GM19035 (cell line): ENCODE data around the gene CTIF.

Experiments
- ATAC-seq: cut with Tn5 transposase; IDR thresholded peaks from one replicate; pipeline ENCODE4 v1.9.1; 2021; ENCODE audit not compliant: unreplicated experiment

CTIF gene

DNA sequence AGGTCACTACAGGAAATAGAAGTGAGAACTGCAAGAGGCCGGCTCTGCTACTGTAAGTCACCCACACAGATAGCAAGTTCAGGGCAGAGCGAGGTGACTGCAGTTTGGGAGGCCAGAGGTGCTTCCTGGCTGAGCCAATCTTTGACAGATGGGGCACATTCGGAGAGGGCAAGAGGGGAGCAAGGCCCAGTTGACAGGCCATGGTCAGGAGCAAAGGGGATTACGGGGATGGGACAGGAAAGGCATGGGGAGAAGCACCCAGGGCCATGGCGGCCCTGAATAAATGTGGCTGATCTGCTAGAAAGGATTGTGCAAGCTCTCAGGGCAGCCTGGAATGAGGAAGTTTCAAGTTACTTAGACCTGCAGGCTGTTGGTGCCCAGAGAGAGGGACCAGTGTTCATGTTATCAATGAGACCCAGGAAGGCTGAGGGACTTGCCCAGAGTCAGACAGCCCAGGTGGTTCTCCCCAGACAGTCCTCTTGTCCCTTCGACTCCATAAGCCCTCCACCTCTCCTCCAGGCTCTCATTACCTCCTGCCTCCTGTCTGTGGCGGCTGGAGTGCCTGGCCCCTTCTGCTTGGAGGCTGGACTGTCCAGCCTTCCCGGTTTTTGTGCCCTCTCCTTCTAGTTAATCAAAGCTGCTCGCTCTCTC is 123.3 kb downstream of the CTIF start:
- ATAC-seq, result no peak

DNA sequence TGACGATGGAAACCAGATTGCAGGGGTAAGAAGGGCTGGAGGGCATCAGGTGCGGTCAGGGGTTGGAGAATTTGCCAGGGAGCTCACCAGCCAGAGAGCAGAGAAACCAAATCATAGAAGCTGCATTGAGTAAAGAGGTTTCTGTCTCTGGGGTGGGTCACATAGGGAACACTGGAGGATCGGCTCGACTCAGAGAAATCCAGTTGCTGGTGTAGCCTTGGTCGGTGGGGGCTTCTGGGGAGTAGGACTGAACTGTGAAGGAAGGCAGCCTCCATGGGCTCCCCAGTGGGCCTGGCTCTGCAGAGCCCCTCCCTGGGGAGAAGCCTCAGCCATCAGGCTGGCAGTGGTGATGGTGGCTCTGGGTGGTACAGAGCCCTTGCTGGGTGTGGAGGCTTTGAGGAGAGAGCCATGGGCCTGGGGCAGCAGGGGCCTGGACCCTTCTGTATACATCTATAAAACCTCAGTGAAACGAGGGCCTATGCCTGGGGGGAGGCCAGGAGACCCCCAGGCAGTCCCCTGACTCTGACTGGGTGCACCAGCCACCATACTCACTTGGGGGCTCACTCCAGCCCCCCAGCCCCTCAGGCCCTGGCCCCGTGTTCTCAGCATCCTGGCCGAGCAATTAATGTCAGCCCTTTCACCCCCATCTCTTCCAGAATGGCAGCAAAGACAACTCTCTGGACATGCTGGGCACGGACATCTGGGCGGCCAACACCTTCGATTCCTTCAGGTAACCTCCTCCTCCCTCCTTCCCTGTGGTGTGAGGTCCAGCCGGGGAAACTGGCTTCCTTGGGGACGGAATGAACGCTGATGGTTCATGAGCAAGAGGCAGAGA is 124.5 kb downstream of the CTIF start:
- ATAC-seq, result no peak

DNA sequence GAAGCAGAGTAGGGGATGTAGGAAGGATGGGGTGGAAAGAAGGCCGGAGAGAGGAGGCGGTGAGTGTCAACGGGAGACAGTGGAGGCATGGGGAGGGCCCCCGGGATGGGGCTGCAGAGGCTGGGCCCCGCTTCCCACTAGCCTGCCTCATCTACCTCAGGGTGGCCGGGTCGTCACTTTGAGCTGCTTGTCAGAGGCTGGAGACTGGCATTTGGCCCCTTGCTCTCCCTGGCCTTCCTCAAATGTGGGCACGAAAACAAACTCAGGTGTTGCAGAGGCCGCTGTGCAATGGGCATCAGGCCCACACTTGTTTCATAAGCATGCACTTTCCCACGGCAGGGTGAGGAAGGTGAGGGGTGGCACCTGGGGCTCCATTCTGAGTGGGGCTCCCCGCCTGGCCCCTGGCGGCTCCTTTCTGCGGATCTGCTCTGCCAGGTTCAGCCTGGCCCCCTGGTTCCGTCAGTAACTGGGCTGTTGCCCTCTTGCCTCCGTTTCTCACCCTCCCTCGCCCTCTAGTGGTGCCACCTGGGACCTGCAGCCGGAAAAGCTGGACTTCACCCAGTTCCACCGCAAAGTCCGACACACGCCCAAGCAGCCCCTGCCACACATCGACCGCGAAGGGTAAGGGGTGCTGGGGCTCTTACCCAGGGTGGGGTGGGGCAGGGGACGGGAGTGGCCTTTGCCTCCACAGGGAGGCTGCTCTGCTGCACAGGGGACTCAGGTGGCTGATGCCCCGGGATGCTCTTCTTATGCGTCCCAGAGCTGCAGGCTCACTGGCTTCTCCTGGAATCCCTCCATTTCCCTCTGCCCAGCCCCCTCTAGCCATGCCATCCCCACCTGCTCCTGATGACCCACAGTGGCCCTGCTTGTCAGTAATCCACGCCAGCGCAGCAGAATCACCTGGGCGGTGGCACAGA is 125.4 kb downstream of the CTIF start:
- ATAC-seq, result no peak

- no peak for ATAC-seq
Observed at GRCh38 chr18:48665654-48666053, 126.8 kb downstream of the CTIF start.

DNA sequence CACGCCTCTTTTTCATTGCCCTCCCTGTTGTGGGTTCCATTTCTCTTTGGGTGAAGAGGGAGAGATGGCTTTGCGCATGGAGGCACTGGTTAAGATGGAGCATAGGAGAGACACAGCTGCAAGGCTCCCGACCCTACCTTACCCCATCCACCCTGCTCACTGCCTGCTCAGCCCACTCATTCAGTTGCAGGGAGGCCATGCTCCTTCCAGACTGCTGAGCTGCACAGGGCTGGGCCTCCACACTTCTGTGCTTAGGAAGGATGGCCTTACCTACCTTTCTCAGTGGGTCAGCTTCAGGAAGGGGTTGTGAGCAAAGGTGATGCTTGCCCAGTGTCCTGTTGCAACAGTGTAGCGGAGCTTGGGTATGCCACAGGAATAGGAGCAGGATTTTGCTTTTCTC is 127.8 kb downstream of the CTIF start:
- no peak for ATAC-seq

GRCh38 chr18:48667276-48668254 is 128.7 kb downstream of the CTIF start:
- no peak for ATAC-seq

GRCh38 chr18:48668466-48669179 is 129.8 kb downstream of the CTIF start:
- no peak for ATAC-seq

- no peak for ATAC-seq
Observed at GRCh38 chr18:48669180-48669675, 130.4 kb downstream of the CTIF start.

DNA sequence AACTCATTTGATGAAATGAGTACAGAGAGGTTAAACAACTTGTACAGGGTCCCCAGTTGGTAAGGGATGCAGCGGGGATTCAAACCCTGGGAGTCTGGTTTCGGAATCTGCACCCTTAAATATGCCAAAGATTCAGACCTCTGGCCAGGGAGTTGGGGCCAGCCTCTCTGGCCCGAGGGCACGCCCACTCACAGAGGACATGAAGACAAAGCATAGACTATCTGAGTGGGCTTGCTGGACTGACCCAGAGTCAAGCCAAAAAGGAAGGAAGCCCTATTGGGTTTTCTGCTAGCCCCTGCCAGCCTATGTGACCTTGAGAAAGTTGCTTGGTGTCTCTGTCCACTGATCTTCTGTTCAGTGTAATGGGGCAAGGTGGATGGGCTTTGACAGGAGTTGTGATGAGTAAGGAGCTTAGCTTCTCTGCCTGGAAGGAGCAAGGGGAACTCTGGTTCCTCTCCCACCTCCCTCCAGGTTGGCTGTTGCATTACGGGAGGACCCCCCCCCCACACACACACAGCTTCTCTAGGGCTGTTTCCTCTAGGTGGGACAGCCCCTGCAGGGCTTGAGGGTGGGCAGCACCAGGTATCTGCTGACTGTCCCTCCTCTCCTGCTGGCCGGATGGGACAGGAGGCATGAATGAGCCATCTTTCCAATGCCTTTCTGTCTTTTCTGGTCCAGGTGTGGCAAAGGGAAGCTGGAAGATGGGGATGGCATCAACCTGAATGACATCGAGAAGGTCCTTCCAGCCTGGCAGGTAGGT is 131.3 kb downstream of the CTIF start:
- no peak for ATAC-seq

DNA sequence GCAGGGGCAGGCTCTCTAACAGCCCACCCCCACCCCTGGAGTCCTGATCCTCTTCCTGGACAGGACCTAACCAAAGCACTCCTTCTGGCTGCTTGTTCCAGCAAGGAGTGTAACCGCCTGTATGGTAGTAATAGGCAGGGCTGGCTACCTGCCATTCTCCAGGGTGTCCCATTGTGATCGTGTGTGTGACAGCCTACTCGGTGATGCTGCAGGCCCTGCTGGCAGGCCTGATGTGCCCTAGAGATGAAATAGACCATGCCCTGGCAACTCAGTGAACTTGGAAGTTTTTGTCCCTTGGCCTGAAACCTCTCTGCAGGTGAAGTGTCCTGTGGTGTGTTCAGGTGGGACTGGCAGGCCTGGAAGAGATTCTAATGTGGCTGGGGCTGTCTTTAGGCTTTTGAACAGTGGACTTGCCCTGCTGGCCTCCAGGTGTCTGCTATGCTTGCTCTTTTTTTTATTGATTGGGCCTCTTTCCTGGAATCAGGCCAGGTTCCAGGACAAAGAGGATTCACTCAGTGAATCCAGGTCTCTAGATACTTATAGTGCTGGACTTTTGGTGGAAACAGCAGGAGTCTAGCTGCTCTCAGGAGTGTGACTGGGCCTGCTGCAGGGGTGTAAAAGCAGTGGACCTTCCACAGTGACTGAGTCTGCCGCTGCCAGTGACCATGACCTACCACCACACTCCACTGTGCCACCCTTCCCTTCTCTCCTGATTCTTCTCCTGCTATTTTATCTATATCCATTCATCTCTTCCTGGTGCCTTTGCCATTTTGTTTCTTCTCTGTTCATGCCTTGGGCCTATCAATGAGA is 132.1 kb downstream of the CTIF start:
- ATAC-seq, result no peak

- ATAC-seq, result no peak
Observed at GRCh38 chr18:48671561-48671945, 132.7 kb downstream of the CTIF start.

GRCh38 chr18:48672671-48673340 is 134.0 kb downstream of the CTIF start:
- ATAC-seq, result no peak

- ATAC-seq, result no peak
Observed at GRCh38 chr18:48673456-48673852, 134.6 kb downstream of the CTIF start.

GRCh38 chr18:48673853-48674721 is 135.3 kb downstream of the CTIF start:
- ATAC-seq, result no peak

DNA sequence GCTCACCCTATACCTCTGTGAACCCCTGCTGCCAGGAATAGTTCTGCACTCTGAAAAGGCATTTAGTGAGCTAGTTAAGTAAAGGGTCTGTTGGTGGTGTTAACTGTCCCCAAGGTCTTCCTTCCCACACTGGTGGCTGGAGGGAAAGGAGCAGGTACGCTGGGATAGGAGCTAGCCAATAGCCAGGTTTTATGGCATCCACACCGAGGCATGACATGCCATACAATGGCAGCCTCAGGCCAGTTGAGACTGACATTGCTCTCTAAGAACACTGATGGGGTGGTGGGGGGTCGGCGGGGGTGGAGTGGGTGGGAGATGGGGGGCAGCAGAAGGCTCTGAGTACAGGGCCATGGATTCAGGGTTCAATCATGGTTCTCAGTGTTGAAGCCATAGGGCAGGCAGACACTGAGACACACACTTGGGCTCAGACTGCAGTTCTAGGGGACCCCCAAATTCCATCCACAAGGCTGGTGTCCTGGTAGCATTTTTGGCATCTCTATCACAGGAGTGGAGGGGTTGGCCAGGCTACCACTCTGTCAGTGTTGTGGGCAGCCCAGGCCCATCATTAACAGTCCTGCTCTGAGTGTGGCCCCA is 136.0 kb downstream of the CTIF start:
- no peak for ATAC-seq

- peak; percentile 80 for ATAC-seq
Observed at GRCh38 chr18:48675352-48675761, 136.5 kb downstream of the CTIF start.
